K562 (cell line): Measurements from ENCODE around the gene MT1HL1. TPM values are rescaled to one million over a fixed set of nuclear protein-coding genes. Genes with fewer than 3 reads are reported as not detected.
A peak's percentile ranks its signal among the peaks of the same experiment; 100 is the strongest.

Source experiments
- CSDE1 ChIP-seq, 2 experiments: fragments of 450-650 bp; IDR thresholded peaks; 2 replicates each; pipeline ENCODE4 v1.6.1; 2016; ENCODE audit warnings: mild to moderate bottlenecking in 1 of 2
- DPF2 ChIP-seq: fragments of 450-650 bp; IDR thresholded peaks from 2 replicates; pipeline ENCODE4 v1.6.1; 2016
- EGR1 ChIP-seq: fragments of 450-650 bp; conservative IDR thresholded peaks from 2 replicates; pipeline ENCODE4 v1.6.1; 2017; ENCODE audit warnings: mild to moderate bottlenecking
- MBD1 ChIP-seq: fragments of 250-450 bp; sonication (Bioruptor Pico); IDR thresholded peaks from 2 replicates; pipeline ENCODE4 v1.8.0; 2022; ENCODE audit warnings: inconsistent platforms
- NFRKB ChIP-seq: fragments of 450-650 bp; IDR thresholded peaks from 2 replicates; pipeline ENCODE4 v1.6.1; 2016; ENCODE audit warnings: low read depth
- PRPF4 ChIP-seq: fragments of 200-400 bp; formaldehyde crosslinking; IDR thresholded peaks from one replicate; pipeline ENCODE4 v1.6.1; 2017; ENCODE audit warnings: low read length, low read depth, mild to moderate bottlenecking; ENCODE audit not compliant: insufficient read depth, poor library complexity, severe bottlenecking
- RUNX1 ChIP-seq: sonication (generic); IDR thresholded peaks from 2 replicates; pipeline ENCODE4 v1.6.1; 2016; ENCODE audit warnings: antibody characterized with exemption, low read depth
- SOX6 ChIP-seq: fragments of 450-650 bp; IDR thresholded peaks from 2 replicates; pipeline ENCODE4 v1.6.1; 2014; ENCODE audit warnings: mild to moderate bottlenecking
- TFE3 ChIP-seq: fragments of 450-650 bp; formaldehyde crosslinking; IDR thresholded peaks from 2 replicates; pipeline ENCODE4 v1.4.0; 2020; ENCODE audit warnings: mild to moderate bottlenecking, mixed read lengths
- ZNF639 ChIP-seq, 2 experiments: fragments of 200-800 bp in 1 of 2; sonication (Bioruptor generic) in 1 of 2; sonication (generic) in 1 of 2; formaldehyde crosslinking in 1 of 2; IDR thresholded peaks in 1 of 2; conservative IDR thresholded peaks in 1 of 2; 2 replicates each; pipeline versions ENCODE4 v1.5.0 to v1.6.1; 2016 to 2020; ENCODE audit warnings: missing compliant biosample characterization in 1 of 2, missing genetic modification characterization in 1 of 2, missing genetic modification reagents in 1 of 2
- ZNF778 ChIP-seq: fragments of 450-650 bp; formaldehyde crosslinking; IDR thresholded peaks from 2 replicates; pipeline ENCODE4 v1.4.0; 2020; ENCODE audit warnings: mild to moderate bottlenecking, moderate library complexity
- polyA plus RNA-seq, 8 experiments: library from polyadenylated mRNA; depleted of rRNA in 4 of 8; stranded (reverse) in 5 of 8; unstranded in 3 of 8; fragments of >200 nt; fragmentation: Nextera tagmentation in 2 of 8; fragmentation: Illumina TruSeq in 1 of 8; extraction: Ambion mirVana in 2 of 8; extraction: Trizol in 1 of 8; gene quantifications; 2 replicates each; pipeline versions ENCODE4 v1.2.1 to v1.2.3, GENCODE V29; 2011 to 2014; ENCODE audit warnings: inconsistent platforms in 1 of 8, missing spikeins in 1 of 8
- total RNA-seq, 7 experiments: library from RNA; depleted of rRNA in 6 of 7; stranded (reverse); fragments of >200 nt in 6 of 7; fragmentation: Illumina TruSeq in 2 of 7; extraction: Trizol in 2 of 7; gene quantifications; 2 replicates each; pipeline versions ENCODE4 v1.2.1 to v1.2.3, GENCODE V29; 2011 to 2021; ENCODE audit warnings: low replicate concordance in 1 of 7
- TF ChIP-seq, protein P1 (sequence below): fragments of 450-650 bp; IDR thresholded peaks from 2 replicates; pipeline ENCODE4 v1.6.1; 2016; ENCODE audit warnings: missing biosample characterization, missing genetic modification characterization
- TF ChIP-seq, protein P2 (sequence below): fragments of 150-350 bp; conservative IDR thresholded peaks from 2 replicates; pipeline ENCODE4 v1.6.1; 2014; ENCODE audit warnings: low read length
- TF ChIP-seq, protein P3 (sequence below): fragments of 450-650 bp; IDR thresholded peaks from one replicate; pipeline ENCODE4 v1.6.1; 2018; ENCODE audit warnings: mild to moderate bottlenecking, moderate library complexity; ENCODE audit not compliant: partially characterized antibody

The MT1HL1 gene
- total and polyA plus RNA-seq, 9 of the 15 experiments (the other 6 are each of a cell fraction or from before 2014, with no cell fraction given): not detected

GRCh38 chr1:237012788-237013383 is 8.6 kb upstream of the MT1HL1 start (continued):
- TF ChIP-seq MBD1 (CRISPR knock-in tag) (no peak), EGR1 (no peak), SOX6 (0 out of 2 replicates have a peak, but pooled peaks have one; percentile 39), NFRKB (no peak), TFE3 (CRISPR knock-in tag) (0 out of 2 replicates have a peak, but pooled peaks have one; percentile 7), PRPF4 (no peak), ZNF778 (CRISPR knock-in tag) (no peak), CSDE1 (IDR thresholded peaks at IDR 0.05) (no peak), RUNX1 (no peak), ZNF639 (CRISPR knock-in tag; conservative IDR thresholded peaks at IDR 0.05 in 1 of 2, IDR thresholded peaks at IDR 0.05 in 1 of 2) (no peak; a peak in 1 of 4 replicates), DPF2 (peak; percentile 74)
- TF ChIP-seq, protein P1, sequence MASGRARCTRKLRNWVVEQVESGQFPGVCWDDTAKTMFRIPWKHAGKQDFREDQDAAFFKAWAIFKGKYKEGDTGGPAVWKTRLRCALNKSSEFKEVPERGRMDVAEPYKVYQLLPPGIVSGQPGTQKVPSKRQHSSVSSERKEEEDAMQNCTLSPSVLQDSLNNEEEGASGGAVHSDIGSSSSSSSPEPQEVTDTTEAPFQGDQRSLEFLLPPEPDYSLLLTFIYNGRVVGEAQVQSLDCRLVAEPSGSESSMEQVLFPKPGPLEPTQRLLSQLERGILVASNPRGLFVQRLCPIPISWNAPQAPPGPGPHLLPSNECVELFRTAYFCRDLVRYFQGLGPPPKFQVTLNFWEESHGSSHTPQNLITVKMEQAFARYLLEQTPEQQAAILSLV (tag): no peak
- TF ChIP-seq, protein P2, sequence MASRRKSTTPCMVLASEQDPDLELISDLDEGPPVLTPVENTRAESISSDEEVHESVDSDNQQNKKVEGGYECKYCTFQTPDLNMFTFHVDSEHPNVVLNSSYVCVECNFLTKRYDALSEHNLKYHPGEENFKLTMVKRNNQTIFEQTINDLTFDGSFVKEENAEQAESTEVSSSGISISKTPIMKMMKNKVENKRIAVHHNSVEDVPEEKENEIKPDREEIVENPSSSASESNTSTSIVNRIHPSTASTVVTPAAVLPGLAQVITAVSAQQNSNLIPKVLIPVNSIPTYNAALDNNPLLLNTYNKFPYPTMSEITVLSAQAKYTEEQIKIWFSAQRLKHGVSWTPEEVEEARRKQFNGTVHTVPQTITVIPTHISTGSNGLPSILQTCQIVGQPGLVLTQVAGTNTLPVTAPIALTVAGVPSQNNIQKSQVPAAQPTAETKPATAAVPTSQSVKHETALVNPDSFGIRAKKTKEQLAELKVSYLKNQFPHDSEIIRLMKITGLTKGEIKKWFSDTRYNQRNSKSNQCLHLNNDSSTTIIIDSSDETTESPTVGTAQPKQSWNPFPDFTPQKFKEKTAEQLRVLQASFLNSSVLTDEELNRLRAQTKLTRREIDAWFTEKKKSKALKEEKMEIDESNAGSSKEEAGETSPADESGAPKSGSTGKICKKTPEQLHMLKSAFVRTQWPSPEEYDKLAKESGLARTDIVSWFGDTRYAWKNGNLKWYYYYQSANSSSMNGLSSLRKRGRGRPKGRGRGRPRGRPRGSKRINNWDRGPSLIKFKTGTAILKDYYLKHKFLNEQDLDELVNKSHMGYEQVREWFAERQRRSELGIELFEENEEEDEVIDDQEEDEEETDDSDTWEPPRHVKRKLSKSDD: no peak
- TF ChIP-seq, protein P3, sequence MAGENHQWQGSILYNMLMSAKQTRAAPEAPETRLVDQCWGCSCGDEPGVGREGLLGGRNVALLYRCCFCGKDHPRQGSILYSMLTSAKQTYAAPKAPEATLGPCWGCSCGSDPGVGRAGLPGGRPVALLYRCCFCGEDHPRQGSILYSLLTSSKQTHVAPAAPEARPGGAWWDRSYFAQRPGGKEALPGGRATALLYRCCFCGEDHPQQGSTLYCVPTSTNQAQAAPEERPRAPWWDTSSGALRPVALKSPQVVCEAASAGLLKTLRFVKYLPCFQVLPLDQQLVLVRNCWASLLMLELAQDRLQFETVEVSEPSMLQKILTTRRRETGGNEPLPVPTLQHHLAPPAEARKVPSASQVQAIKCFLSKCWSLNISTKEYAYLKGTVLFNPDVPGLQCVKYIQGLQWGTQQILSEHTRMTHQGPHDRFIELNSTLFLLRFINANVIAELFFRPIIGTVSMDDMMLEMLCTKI: no peak
